GM21381 (cell line): ENCODE data around the gene TEX12.
A peak's percentile ranks its signal among the peaks of the same experiment; 100 is the strongest.

Experiments used
- ATAC-seq: cut with Tn5 transposase; IDR thresholded peaks from one replicate; pipeline ENCODE4 v1.9.1; 2021; ENCODE audit warnings: mild to moderate bottlenecking, moderate library complexity; ENCODE audit not compliant: unreplicated experiment

TEX12 gene

GRCh38 chr11:112210890-112211289 lies 43.7 kb downstream of the TEX12 start:
- no peak for ATAC-seq

- ATAC-seq = no peak
These were observed 44.4 kb downstream of the TEX12 start for GRCh38 chr11:112211536-112211935.

GRCh38 chr11:112212290-112212689 lies 45.1 kb downstream of the TEX12 start:
- ATAC-seq = no peak

- ATAC-seq = no peak
These were observed 45.5 kb downstream of the TEX12 start for GRCh38 chr11:112212710-112213109.

GRCh38 chr11:112213753-112214152 lies 46.6 kb downstream of the TEX12 start:
- ATAC-seq = no peak

DNA sequence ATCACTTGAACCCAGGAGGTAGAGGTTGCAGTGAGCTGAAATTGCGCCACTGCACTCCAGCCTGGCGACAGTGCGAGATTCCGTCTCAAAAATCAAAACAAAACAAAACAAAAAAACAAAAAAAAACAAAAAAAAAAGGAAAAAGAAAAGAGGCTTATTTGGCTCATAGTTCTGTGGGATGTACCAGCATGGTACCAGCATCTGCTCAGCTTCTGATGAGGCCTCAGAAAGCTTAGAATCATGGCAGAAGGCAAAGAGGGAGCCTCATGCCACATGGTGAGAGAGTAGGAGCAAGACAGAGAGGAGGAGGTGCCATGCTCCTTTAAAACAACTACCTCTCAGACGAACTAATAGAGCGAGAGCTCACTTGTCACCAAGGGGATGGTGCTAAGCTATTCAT lies 48.4 kb downstream of the TEX12 start:
- no peak for ATAC-seq

GRCh38 chr11:112216561-112217105 lies 49.5 kb downstream of the TEX12 start:
- no peak for ATAC-seq

DNA sequence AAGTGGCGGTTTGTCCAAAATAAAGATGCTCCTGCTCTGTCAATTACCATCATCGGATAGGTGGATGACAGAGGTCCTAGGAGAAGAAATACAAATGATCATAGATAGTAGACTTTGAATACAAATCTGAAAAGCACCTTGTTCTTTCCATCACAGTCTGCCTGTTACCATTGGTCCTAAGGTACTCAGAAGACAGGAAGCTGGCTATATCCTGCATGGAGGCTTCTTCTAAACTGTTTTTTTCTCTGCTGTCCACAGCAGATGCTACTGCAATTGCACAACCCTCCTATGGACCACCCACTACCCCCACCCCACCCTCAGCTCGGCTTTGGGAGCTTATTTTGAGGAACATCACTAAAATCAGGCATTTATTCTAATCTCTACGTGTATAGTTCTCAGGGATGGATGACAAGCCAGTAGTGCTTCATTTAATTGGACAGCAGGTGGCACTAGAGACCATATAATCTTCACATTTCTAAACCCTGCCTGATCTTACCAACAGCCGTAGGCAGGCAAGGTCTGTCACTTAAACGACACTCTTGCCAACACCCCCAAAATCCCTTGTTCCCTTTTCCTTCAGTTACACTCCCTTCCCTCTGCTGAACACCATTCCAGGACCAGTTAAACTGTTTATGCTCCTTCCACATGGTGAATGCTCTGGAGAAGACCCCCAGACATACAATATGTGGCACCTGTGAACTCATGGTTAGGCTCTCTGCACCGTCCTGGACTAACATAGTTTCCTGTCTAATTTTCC lies 52.5 kb downstream of the TEX12 start:
- peak; percentile 97 for ATAC-seq

DNA sequence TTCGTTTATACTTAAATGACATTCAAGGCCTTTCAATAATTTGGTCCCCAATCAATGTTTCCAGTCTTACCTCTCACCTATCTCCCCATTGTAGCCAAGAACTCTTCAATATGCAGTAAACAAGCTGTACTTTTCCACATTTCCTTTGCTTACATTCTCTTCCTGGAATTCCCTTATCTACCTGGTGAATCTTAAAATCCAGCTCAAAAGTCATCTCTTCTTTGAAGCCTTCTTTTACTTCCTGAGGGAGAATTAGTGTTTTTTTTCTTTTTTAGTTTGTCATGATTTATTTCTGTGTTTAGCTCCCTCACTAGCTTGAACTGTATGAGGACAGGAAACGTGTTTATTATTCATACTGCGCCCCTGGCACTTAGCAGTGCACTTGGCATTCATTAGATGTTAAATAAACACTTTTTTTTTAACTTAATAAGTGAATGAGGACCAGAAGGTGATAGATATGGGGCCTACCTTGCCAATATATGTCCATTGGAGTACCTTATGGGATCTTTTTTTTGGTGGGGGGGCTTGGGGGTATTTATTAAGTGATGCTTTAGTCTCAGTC lies 54.2 kb downstream of the TEX12 start:
- ATAC-seq = no peak
